Suprapubic skin (tissue), 4 donors: Measurements from ENCODE around the gene PTGIR. TPM values are rescaled to one million over a fixed set of nuclear protein-coding genes. Genes with fewer than 3 reads are reported as not detected.

Experiments
- DNase-seq, 2 donors: peaks; one replicate each; pipeline ENCODE4 v3.0.0-alpha.2; 2019; ENCODE audit warnings: low spot score in 2 of 2
- H3K27ac ChIP-seq: fragments of 200-600 bp; sonication (generic); one replicate; pipeline ENCODE4 v1.5.1; 2019
- H3K27me3 ChIP-seq: fragments of 200-600 bp; sonication (generic); one replicate; pipeline ENCODE4 v1.5.1; 2019
- H3K36me3 ChIP-seq: fragments of 200-600 bp; sonication (generic); one replicate; pipeline ENCODE4 v1.5.1; 2019
- H3K4me1 ChIP-seq: fragments of 200-600 bp; sonication (generic); one replicate; pipeline ENCODE4 v1.5.1; 2019
- H3K4me3 ChIP-seq: fragments of 200-600 bp; sonication (generic); one replicate; pipeline ENCODE4 v1.5.1; 2019; ENCODE audit warnings: mild to moderate bottlenecking
- H3K9me3 ChIP-seq: fragments of 200-600 bp; sonication (generic); one replicate; pipeline ENCODE4 v1.5.1; 2019
- CTCF ChIP-seq, 2 donors: fragments of 200-600 bp in 1 of 2; fragments of 450-650 bp in 1 of 2; sonication (generic) in 1 of 2; IDR thresholded peaks; one replicate each; pipeline ENCODE4 v1.5.1; 2016 to 2019; ENCODE audit warnings: antibody characterized with exemption in 2 of 2, mild to moderate bottlenecking in 1 of 2, moderate library complexity in 1 of 2
- EP300 ChIP-seq: sonication (generic); formaldehyde crosslinking; IDR thresholded peaks from one replicate; pipeline ENCODE4 v1.6.1; 2017; ENCODE audit warnings: antibody characterized with exemption
- POLR2A ChIP-seq, 2 donors: fragments of 450-650 bp; IDR thresholded peaks; one replicate each; pipeline ENCODE4 v1.6.1; 2017; ENCODE audit warnings: antibody characterized with exemption in 2 of 2, mild to moderate bottlenecking in 2 of 2, moderate library complexity in 2 of 2
- POLR2AphosphoS5 ChIP-seq, 3 donors: sonication (generic); formaldehyde crosslinking; IDR thresholded peaks; one replicate each; pipeline ENCODE4 v1.6.1; 2017; ENCODE audit warnings: antibody characterized with exemption in 3 of 3
- WGBS: methylation state at CpG from one replicate; pipeline ENCODE4 v1.1.5; 2018; 5-methylcytosine and 5-hydroxymethylcytosine counted together
- total RNA-seq, 4 donors: library from RNA; depleted of rRNA; stranded (reverse); fragments of >200 nt; gene quantifications; one replicate each; pipeline ENCODE4 v1.1.0, GENCODE V29; 2016

The PTGIR gene
- total RNA-seq, 4 donors from 2014 or later: 0.57 to 6.7 (median 2.4) TPM

- H3K4me1 ChIP-seq: peaks cover 45% of the 10 kb centered on the region
- peaks cover 54% of the 10 kb centered on the region for H3K36me3 ChIP-seq
- no peaks in the 10 kb centered on the region for H3K27me3 ChIP-seq
- DNase-seq: peak; percentile 44 to 77
- no peaks in the 10 kb centered on the region for H3K9me3 ChIP-seq
- TF ChIP-seq EP300 (no peak), CTCF (IDR thresholded peaks at IDR 0.05) (no peak), POLR2A (IDR thresholded peaks at IDR 0.05) (no peak), POLR2AphosphoS5 (IDR thresholded peaks at IDR 0.05) (no peak)
- no peak overlapping the region for H3K27ac ChIP-seq
- 80% methylated on average over 28 of the region's 30 CpGs for WGBS
- H3K4me3 ChIP-seq: no peak overlapping the region
These were observed 15.1 kb downstream of the PTGIR start for GRCh38 chr19:46609511-46610412.

GRCh38 chr19:46608581-46609345 lies 16.1 kb downstream of the PTGIR start:
- H3K36me3 ChIP-seq: peaks cover 54% of the 10 kb centered on the region

GRCh38 chr19:46608178-46608577 lies 16.7 kb downstream of the PTGIR start:
- DNase-seq: no peak
- Histone ChIP-seq H3K9me3 (no peaks in the 10 kb centered on the region), H3K4me1 (peaks cover 54% of the 10 kb centered on the region), H3K36me3 (peaks cover 54% of the 10 kb centered on the region), H3K4me3 (no peak overlapping the region), H3K27ac (no peak overlapping the region), H3K27me3 (no peaks in the 10 kb centered on the region)
- WGBS: no CpG with 5 or more reads among the region's 9 CpGs
- TF ChIP-seq EP300 (no peak), POLR2A (IDR thresholded peaks at IDR 0.05) (no peak), POLR2AphosphoS5 (IDR thresholded peaks at IDR 0.05) (no peak), CTCF (IDR thresholded peaks at IDR 0.05) (no peak)

More at GRCh38 chr19:46608581-46609345, 16.1 kb downstream of the PTGIR start:
- Histone ChIP-seq H3K27me3 (no peaks in the 10 kb centered on the region), H3K4me3 (no peak overlapping the region), H3K4me1 (peaks cover 48% of the 10 kb centered on the region), H3K9me3 (no peaks in the 10 kb centered on the region), H3K27ac (no peak overlapping the region)
- DNase-seq: peak in 1 of 2 donors; percentile 76
- WGBS: 90% methylated on average over 24 of the region's 27 CpGs
- TF ChIP-seq CTCF (IDR thresholded peaks at IDR 0.05) (no peak), EP300 (no peak), POLR2AphosphoS5 (IDR thresholded peaks at IDR 0.05) (no peak), POLR2A (IDR thresholded peaks at IDR 0.05) (no peak)

- TF ChIP-seq POLR2A (IDR thresholded peaks at IDR 0.05): no peak
- no peak for TF ChIP-seq EP300
- no peak for TF ChIP-seq CTCF (IDR thresholded peaks at IDR 0.05)
- no peak for TF ChIP-seq POLR2AphosphoS5 (IDR thresholded peaks at IDR 0.05)
- H3K9me3 ChIP-seq: no peaks in the 10 kb centered on the region
- peak; percentile 48 to 67 for DNase-seq
- H3K4me1 ChIP-seq: peaks cover 61% of the 10 kb centered on the region
- no peaks in the 10 kb centered on the region for H3K27me3 ChIP-seq
- H3K36me3 ChIP-seq: peaks cover 54% of the 10 kb centered on the region
- H3K27ac ChIP-seq: no peak overlapping the region
- 88% methylated on average over 12 of the region's 12 CpGs for WGBS
- no peak overlapping the region for H3K4me3 ChIP-seq
These were observed 17.4 kb downstream of the PTGIR start for GRCh38 chr19:46607448-46607841.
